HCT116 (cell line): ENCODE data around the gene SCYGR3. TPM values are rescaled to one million over a fixed set of nuclear protein-coding genes. Genes with fewer than 3 reads are reported as not detected.

ENCODE experiments used
- ATAC-seq: fragments of 200-7000 bp; cut with Tn5 transposase; 2 replicates; pipeline ENCODE4 v1.9.1; 2020; ENCODE audit warnings: mild to moderate bottlenecking, moderate library complexity
- BruUV-seq: library from RNA; stranded (reverse); fragments of 400-500 nt; replicated peaks from 2 replicates; lab custom pipeline; 2021; lab: Mats Ljungman, UMichigan
- CTCF ChIA-PET: fragments of 300-600 bp; sonication (Branson Sonifier 250); formaldehyde crosslinking; loops from one replicate; lab custom pipeline; 2021; ENCODE audit warnings: antibody characterized with exemption; lab: Charles Lee
- POLR2A ChIA-PET: fragments of 300-600, 350-600 bp; sonication (Branson Sonifier 250); formaldehyde crosslinking; loops from one replicate; lab custom pipeline; 2021; ENCODE audit warnings: antibody characterized with exemption; lab: Charles Lee
- RAD21 ChIA-PET, 2 experiments: fragments of 300-600 bp; sonication (Branson Sonifier 250); formaldehyde crosslinking; loops; one replicate each; lab custom pipeline; 2023; ENCODE audit warnings: low total read pairs in 2 of 2; ENCODE audit not compliant: uncharacterized antibody in 2 of 2, unreplicated experiment in 2 of 2, low non-redundant PET in 1 of 2; lab: Charles Lee
- DNase-seq: peaks from one replicate; pipeline ENCODE4 v3.0.0-alpha.2; 2010; ENCODE audit warnings: low read depth, low spot score
- H2AFZ ChIP-seq: fragments of 200-600 bp; shearing (Covaris generic), sonication (generic); 2 replicates; pipeline ENCODE4 v1.6.1; 2017; ENCODE audit warnings: low read depth, mixed run types, mixed read lengths, antibody characterized with exemption, low read length; ENCODE audit not compliant: poor library complexity, severe bottlenecking
- H3K27ac ChIP-seq: 2 replicates; pipeline ENCODE4 v1.5.1; 2012; ENCODE audit warnings: low read depth, low read length
- H3K27me3 ChIP-seq: fragments of 200-600 bp; sonication (generic); 2 replicates; pipeline ENCODE4 v1.6.1; 2016; ENCODE audit warnings: mixed run types, low read length, mixed read lengths; ENCODE audit not compliant: insufficient read depth
- H3K36me3 ChIP-seq, 2 experiments: fragments of 200-500 bp in 1 of 2; fragments of 200-600 bp in 1 of 2; sonication (Bioruptor generic) in 1 of 2; sonication (generic) in 1 of 2; 2 replicates each; pipeline versions ENCODE4 v1.5.1 to v1.6.1; 2014 to 2016; ENCODE audit warnings: low read length in 2 of 2, inconsistent platforms in 1 of 2, mixed read lengths in 1 of 2, mixed run types in 1 of 2; ENCODE audit not compliant: insufficient read depth in 2 of 2, control insufficient read depth in 1 of 2
- H3K4me1 ChIP-seq, 2 experiments: fragments of 200-600 bp in 1 of 2; sonication (generic) in 1 of 2; 2 replicates each; pipeline versions ENCODE4 v1.5.1 to v1.6.1; 2012 to 2017; ENCODE audit warnings: low read length in 2 of 2, inconsistent platforms in 1 of 2, mild to moderate bottlenecking in 1 of 2, mixed read lengths in 1 of 2, mixed run types in 1 of 2, moderate library complexity in 1 of 2; ENCODE audit not compliant: insufficient read depth in 2 of 2, control insufficient read depth in 1 of 2
- H3K4me2 ChIP-seq: fragments of 200-600 bp; sonication (generic); 2 replicates; pipeline ENCODE4 v1.6.1; 2017; ENCODE audit warnings: mixed run types, low read length, mixed read lengths
- H3K4me3 ChIP-seq, 2 experiments: fragments of 200-600 bp in 1 of 2; sonication (generic) in 1 of 2; replicated peaks in 1 of 2; 2 replicates each; pipeline ENCODE4 v1.5.1; 2011 to 2016; ENCODE audit warnings: low read length in 2 of 2, control low read depth in 1 of 2, low read depth in 1 of 2, mild to moderate bottlenecking in 1 of 2, mixed read lengths in 1 of 2, mixed run types in 1 of 2
- H3K79me2 ChIP-seq: fragments of 200-600 bp; sonication (generic); 2 replicates; pipeline ENCODE4 v1.6.1; 2017; ENCODE audit warnings: mild to moderate bottlenecking, mixed run types, low read length, moderate library complexity, mixed read lengths; ENCODE audit not compliant: insufficient read depth
- H3K9ac ChIP-seq: fragments of 200-600 bp; sonication (generic); 2 replicates; pipeline ENCODE4 v1.6.1; 2016; ENCODE audit warnings: low read length, mixed read lengths
- H3K9me2 ChIP-seq: fragments of 200-600 bp; sonication (generic), shearing (Covaris generic); 2 replicates; pipeline ENCODE4 v1.6.1; 2017; ENCODE audit warnings: mixed run types, mild to moderate bottlenecking, moderate library complexity; ENCODE audit not compliant: insufficient read depth
- H3K9me3 ChIP-seq, 2 experiments: fragments of 200-500 bp in 1 of 2; fragments of 200-600 bp in 1 of 2; sonication (Bioruptor generic) in 1 of 2; sonication (generic) in 1 of 2; 2 replicates each; pipeline ENCODE4 v1.6.1; 2014 to 2017; ENCODE audit warnings: low read length in 2 of 2, mixed read lengths in 2 of 2, inconsistent platforms in 1 of 2, low read depth in 1 of 2, mild to moderate bottlenecking in 1 of 2, mixed run types in 1 of 2, moderate library complexity in 1 of 2; ENCODE audit not compliant: control insufficient read depth in 1 of 2, insufficient read depth in 1 of 2
- H4K20me1 ChIP-seq: fragments of 200-600 bp; sonication (generic), shearing (Covaris generic); 2 replicates; pipeline ENCODE4 v1.6.1; 2017; ENCODE audit warnings: mixed run types, mild to moderate bottlenecking, moderate library complexity; ENCODE audit not compliant: insufficient read depth
- CEBPB ChIP-seq: IDR thresholded peaks from 2 replicates; pipeline ENCODE4 v1.6.1; 2012; ENCODE audit warnings: low read depth
- CTCF ChIP-seq, 3 experiments: fragments of 200-600 bp in 1 of 3; sonication (generic) in 1 of 3; IDR thresholded peaks in 2 of 3; conservative IDR thresholded peaks in 1 of 3; 2 replicates each; pipeline ENCODE4 v1.5.1; 2012 to 2017; ENCODE audit warnings: low read depth in 2 of 3, low read length in 2 of 3, antibody characterized with exemption in 1 of 3, borderline replicate concordance in 1 of 3, control low read depth in 1 of 3, mild to moderate bottlenecking in 1 of 3, mixed read lengths in 1 of 3, mixed run types in 1 of 3, moderate library complexity in 1 of 3; ENCODE audit not compliant: insufficient read depth in 1 of 3
- EZH2 ChIP-seq: fragments of 200-600 bp; sonication (generic); IDR thresholded peaks from 2 replicates; pipeline ENCODE4 v1.6.1; 2017; ENCODE audit warnings: antibody characterized with exemption, mixed run types
- EZH2phosphoT487 ChIP-seq: fragments of 200-600 bp; IDR thresholded peaks from 2 replicates; pipeline ENCODE4 v1.6.1; 2018; ENCODE audit warnings: antibody characterized with exemption, borderline replicate concordance
- FOSL1 ChIP-seq: IDR thresholded peaks from 2 replicates; pipeline ENCODE4 v1.6.1; 2012; ENCODE audit warnings: low read depth
- JUND ChIP-seq: IDR thresholded peaks from 2 replicates; pipeline ENCODE4 v1.6.1; 2012
- REST ChIP-seq: IDR thresholded peaks from 2 replicates; pipeline ENCODE4 v1.6.1; 2012; ENCODE audit warnings: low read depth
- SP1 ChIP-seq: IDR thresholded peaks from 2 replicates; pipeline ENCODE4 v1.6.1; 2012; ENCODE audit warnings: low read depth
- SRF ChIP-seq: IDR thresholded peaks from 2 replicates; pipeline ENCODE4 v1.6.1; 2012; ENCODE audit warnings: low read depth
- YY1 ChIP-seq: IDR thresholded peaks from 2 replicates; pipeline ENCODE4 v1.6.1; 2011; ENCODE audit warnings: low read length, low read depth, moderate library complexity, mild to moderate bottlenecking; ENCODE audit not compliant: insufficient replicate concordance; ENCODE audit errors: extremely low read depth
- ZBTB33 ChIP-seq: IDR thresholded peaks from 2 replicates; pipeline ENCODE4 v1.6.1; 2011; ENCODE audit warnings: mild to moderate bottlenecking, low read length, moderate library complexity; ENCODE audit not compliant: insufficient replicate concordance; ENCODE audit errors: extremely low read depth
- ZFX ChIP-seq: fragments of 450-650 bp; IDR thresholded peaks from 2 replicates; pipeline ENCODE4 v1.6.1; 2017
- intact Hi-C: fragments of 100-400 bp; cut with micrococcal nuclease; formaldehyde crosslinking; loops from 2 replicates; pipeline ENCODE4 v1.10.0; 2022
- total RNA-seq: library from RNA; stranded (reverse); gene quantifications from one replicate; pipeline ENCODE4 v1.2.1, GENCODE V29; 2021; ENCODE audit not compliant: unreplicated experiment

The SCYGR3 gene
- total RNA-seq, 1 experiment from 2014 or later: not detected

- RAD21 ChIA-PET: no interaction called here
- no peak overlapping the region for H3K9ac ChIP-seq
- no TSS peak for BruUV-seq
- no peaks in the 10 kb centered on the region for H4K20me1 ChIP-seq
- TF ChIP-seq EZH2 (no peak), SP1 (peak; percentile 14; the same call in 1 of the 2 replicates), EZH2phosphoT487 (no peak), REST (no peak), FOSL1 (peak; percentile 81), JUND (peak; percentile 70), SRF (no peak), ZFX (no peak), ZBTB33 (no peak), YY1 (no peak), CEBPB (peak; percentile 84), CTCF (IDR thresholded peaks at IDR 0.05 in 2 of 3, conservative IDR thresholded peaks at IDR 0.05 in 1 of 3; ENCODE audit: borderline replicate concordance in 1 of 3, insufficient read depth in 1 of 3, low read depth in 2 of 3, low read length in 2 of 3) (no peak)
- TF ChIP-seq, all 23 proteins: peak for 4
- H3K4me3 ChIP-seq: no peak overlapping the region
- ATAC-seq: peak; percentile 52; the same call in 1 of the 2 replicates
- no peak overlapping the region for H3K27ac ChIP-seq
- H3K36me3 ChIP-seq: no peaks in the 10 kb centered on the region
- no peaks in the 10 kb centered on the region for H3K9me3 ChIP-seq
- intact Hi-C loops: loop anchor here (5.0 to 10.0 kb wide), 5 partner anchors 92 to 999 kb away; partner anchors contain the start of gene SCYGR8
- DNase-seq: peak; percentile 19
- peaks cover 0 to 6% of the 10 kb centered on the region in 2 experiments; a peak in 2 of 4 replicates for H3K4me1 ChIP-seq
- H3K79me2 ChIP-seq: no peaks in the 10 kb centered on the region
- CTCF ChIA-PET: no interaction called here
- H3K27me3 ChIP-seq: no peaks in the 10 kb centered on the region
- no peak overlapping the region for H3K4me2 ChIP-seq
- POLR2A ChIA-PET: no interaction called here
- no peak overlapping the region for H2AFZ ChIP-seq
- no peaks in the 10 kb centered on the region for H3K9me2 ChIP-seq
Observed at GRCh38 chr2:227655454-227655853, 40.8 kb upstream of the SCYGR3 start.
